Loucy (cell line): ENCODE measurements around the gene PCCA.

ENCODE experiments used
- H2AFZ ChIP-seq: fragments of 200-600 bp; sonication (generic); 2 replicates; pipeline ENCODE4 v1.6.0; 2016; ENCODE audit warnings: antibody characterized with exemption, mild to moderate bottlenecking, low read length, moderate library complexity
- H3F3A ChIP-seq: fragments of 200-600 bp; 2 replicates; pipeline ENCODE4 v1.6.0; 2016; ENCODE audit warnings: antibody characterized with exemption, low read depth, mild to moderate bottlenecking
- H3K27me3 ChIP-seq: fragments of 200-600 bp; sonication (generic); 2 replicates; pipeline ENCODE4 v1.6.1; 2014; ENCODE audit warnings: low read length, mild to moderate bottlenecking; ENCODE audit not compliant: insufficient read depth, poor library complexity, severe bottlenecking
- H3K36me3 ChIP-seq: fragments of 200-600 bp; sonication (generic); 2 replicates; pipeline ENCODE4 v1.6.1; 2016; ENCODE audit warnings: low read length; ENCODE audit not compliant: insufficient read depth
- H3K4me1 ChIP-seq: fragments of 200-600 bp; sonication (generic); 2 replicates; pipeline ENCODE4 v1.5.1; 2014; ENCODE audit warnings: low read length, mild to moderate bottlenecking; ENCODE audit not compliant: insufficient read depth, poor library complexity, severe bottlenecking
- H3K4me2 ChIP-seq: fragments of 200-600 bp; sonication (generic); 2 replicates; pipeline ENCODE4 v1.6.0; 2014; ENCODE audit warnings: antibody characterized with exemption, low read length, low read depth, mild to moderate bottlenecking; ENCODE audit not compliant: poor library complexity, severe bottlenecking
- H3K4me3 ChIP-seq: fragments of 200-600 bp; sonication (generic); 2 replicates; pipeline ENCODE4 v1.5.1; 2014; ENCODE audit warnings: low read length, mild to moderate bottlenecking, mixed read lengths; ENCODE audit not compliant: poor library complexity, severe bottlenecking
- H3K79me2 ChIP-seq: fragments of 200-600 bp; sonication (generic); 2 replicates; pipeline ENCODE4 v1.6.1; 2014; ENCODE audit warnings: low read length; ENCODE audit not compliant: insufficient read depth
- H3K9ac ChIP-seq: fragments of 200-600 bp; sonication (generic); 2 replicates; pipeline ENCODE4 v1.6.0; 2014; ENCODE audit warnings: mild to moderate bottlenecking, low read depth, low read length, moderate library complexity; ENCODE audit not compliant: poor library complexity, severe bottlenecking
- H3K9me2 ChIP-seq: fragments of 200-600 bp; sonication (generic); replicated peaks from 2 replicates; pipeline ENCODE4 v1.6.1; 2016; ENCODE audit warnings: low read depth, low read length, mixed read lengths
- H3K9me3 ChIP-seq: fragments of 200-600 bp; sonication (generic); 2 replicates; pipeline ENCODE4 v1.6.1; 2014; ENCODE audit warnings: mild to moderate bottlenecking, antibody characterized with exemption, low read length, low read depth; ENCODE audit not compliant: insufficient read depth
- H4K20me1 ChIP-seq: fragments of 200-600 bp; sonication (generic); 2 replicates; pipeline ENCODE4 v1.6.0; 2014; ENCODE audit warnings: antibody characterized with exemption, low read length, mild to moderate bottlenecking; ENCODE audit not compliant: insufficient read depth, poor library complexity, severe bottlenecking
- EZH2phosphoT487 ChIP-seq: fragments of 200-600 bp; IDR thresholded peaks from 2 replicates; pipeline ENCODE4 v1.6.1; 2018; ENCODE audit warnings: antibody characterized with exemption, mild to moderate bottlenecking, moderate library complexity, borderline replicate concordance
- TF ChIP-seq, protein P1 (sequence below): fragments of 200-600 bp; sonication (generic); conservative IDR thresholded peaks from 2 replicates; pipeline ENCODE4 v1.5.1; 2014; ENCODE audit warnings: mild to moderate bottlenecking, antibody characterized with exemption, low read length

Gene PCCA

DNA sequence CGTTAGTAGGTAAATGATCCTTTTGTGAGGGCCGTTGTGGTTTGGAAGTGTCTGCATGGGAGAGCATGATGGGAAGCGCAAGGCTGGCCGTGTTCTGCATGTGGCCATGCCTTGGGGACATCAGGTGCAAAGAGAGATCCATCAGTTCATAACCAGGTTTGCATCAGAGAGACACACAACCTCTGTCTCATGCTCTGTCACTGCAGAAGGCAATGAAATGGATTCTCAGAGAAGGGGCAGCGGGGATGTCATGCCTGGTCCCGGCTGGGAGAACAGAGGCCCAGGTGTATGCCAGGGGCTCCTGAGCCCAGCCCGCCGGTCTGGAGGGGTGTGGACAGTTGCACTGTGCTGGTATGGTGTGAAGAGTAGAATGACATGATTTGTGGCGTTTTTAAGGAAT is 439.5 kb downstream of the PCCA start:
- Histone ChIP-seq H3K4me2 (no peak overlapping the region), H3K79me2 (no peaks in the 10 kb centered on the region), H3F3A (no peaks in the 10 kb centered on the region), H3K4me3 (no peak overlapping the region), H3K9ac (no peak overlapping the region), H3K27me3 (no peaks in the 10 kb centered on the region), H4K20me1 (peaks cover 3% of the 10 kb centered on the region), H3K4me1 (no peaks in the 10 kb centered on the region), H3K36me3 (no peaks in the 10 kb centered on the region; the same call in 1 of the 2 replicates), H2AFZ (no peak overlapping the region), H3K9me2 (no peaks in the 10 kb centered on the region), H3K9me3 (no peaks in the 10 kb centered on the region)
- no peak for TF ChIP-seq EZH2phosphoT487
- TF ChIP-seq, protein P1, sequence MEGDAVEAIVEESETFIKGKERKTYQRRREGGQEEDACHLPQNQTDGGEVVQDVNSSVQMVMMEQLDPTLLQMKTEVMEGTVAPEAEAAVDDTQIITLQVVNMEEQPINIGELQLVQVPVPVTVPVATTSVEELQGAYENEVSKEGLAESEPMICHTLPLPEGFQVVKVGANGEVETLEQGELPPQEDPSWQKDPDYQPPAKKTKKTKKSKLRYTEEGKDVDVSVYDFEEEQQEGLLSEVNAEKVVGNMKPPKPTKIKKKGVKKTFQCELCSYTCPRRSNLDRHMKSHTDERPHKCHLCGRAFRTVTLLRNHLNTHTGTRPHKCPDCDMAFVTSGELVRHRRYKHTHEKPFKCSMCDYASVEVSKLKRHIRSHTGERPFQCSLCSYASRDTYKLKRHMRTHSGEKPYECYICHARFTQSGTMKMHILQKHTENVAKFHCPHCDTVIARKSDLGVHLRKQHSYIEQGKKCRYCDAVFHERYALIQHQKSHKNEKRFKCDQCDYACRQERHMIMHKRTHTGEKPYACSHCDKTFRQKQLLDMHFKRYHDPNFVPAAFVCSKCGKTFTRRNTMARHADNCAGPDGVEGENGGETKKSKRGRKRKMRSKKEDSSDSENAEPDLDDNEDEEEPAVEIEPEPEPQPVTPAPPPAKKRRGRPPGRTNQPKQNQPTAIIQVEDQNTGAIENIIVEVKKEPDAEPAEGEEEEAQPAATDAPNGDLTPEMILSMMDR = no peak

DNA sequence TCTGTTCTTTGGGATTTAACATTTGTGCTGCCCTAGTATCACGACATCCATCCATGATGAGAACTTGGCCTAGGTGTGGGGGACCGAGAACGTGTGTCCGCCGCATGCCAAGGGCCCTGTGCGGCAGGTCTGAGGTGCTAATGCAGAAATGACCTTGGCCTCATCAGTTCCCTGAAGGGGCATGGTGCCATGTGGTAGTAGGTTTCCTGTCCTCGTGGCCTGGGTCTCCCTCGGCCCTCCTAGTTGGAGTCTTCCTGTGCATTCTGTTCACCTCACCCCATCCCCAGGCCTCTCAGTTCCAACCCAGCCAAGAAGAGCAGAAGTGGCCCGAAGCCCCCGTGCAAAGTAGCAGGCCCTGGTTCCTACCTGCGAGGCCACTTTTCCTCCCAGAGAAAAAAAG is 439.9 kb downstream of the PCCA start:
- H3K79me2 ChIP-seq = no peaks in the 10 kb centered on the region
- no peaks in the 10 kb centered on the region; the same call in 1 of the 2 replicates for H3K36me3 ChIP-seq
- no peak overlapping the region for H3K9ac ChIP-seq
- H4K20me1 ChIP-seq = no peaks in the 10 kb centered on the region
- H3K4me3 ChIP-seq = no peak overlapping the region
- no peak for TF ChIP-seq EZH2phosphoT487
- TF ChIP-seq, protein P1 = no peak
- no peaks in the 10 kb centered on the region for H3K9me3 ChIP-seq
- no peaks in the 10 kb centered on the region for H3K27me3 ChIP-seq
- no peaks in the 10 kb centered on the region for H3K9me2 ChIP-seq
- H2AFZ ChIP-seq = no peak overlapping the region
- no peaks in the 10 kb centered on the region for H3K4me1 ChIP-seq
- H3K4me2 ChIP-seq = no peak overlapping the region
- H3F3A ChIP-seq = no peaks in the 10 kb centered on the region

DNA sequence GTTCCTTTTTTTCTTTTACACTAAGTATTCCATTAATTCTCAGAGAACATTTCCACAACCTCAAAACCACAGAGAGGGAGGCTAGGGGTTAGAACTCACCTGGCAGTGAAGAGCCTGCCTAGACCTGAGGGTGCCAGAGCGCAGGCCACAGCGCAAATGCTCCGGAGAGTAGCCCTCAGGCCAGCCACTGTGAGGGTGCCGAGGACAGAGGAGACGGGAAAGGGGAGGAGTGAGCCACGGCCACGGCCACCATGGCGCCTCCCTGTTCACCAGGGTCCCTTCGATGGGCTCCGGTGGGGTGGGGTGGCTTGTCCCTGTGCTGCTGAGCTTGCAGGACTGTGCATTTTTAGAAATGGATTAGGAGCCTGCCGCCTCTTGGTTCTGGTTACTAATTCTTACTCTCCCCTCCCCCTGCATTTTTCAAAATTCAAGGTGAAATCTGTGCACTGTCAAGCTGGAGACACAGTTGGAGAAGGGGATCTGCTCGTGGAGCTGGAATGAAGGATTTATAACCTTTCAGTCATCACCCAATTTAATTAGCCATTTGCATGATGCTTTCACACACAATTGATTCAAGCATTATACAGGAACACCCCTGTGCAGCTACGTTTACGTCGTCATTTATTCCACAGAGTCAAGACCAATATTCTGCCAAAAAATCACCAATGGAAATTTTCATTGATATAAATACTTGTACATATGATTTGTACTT is 440.9 kb downstream of the PCCA start:
- no peak overlapping the region for H2AFZ ChIP-seq
- no peak overlapping the region for H3K4me2 ChIP-seq
- no peaks in the 10 kb centered on the region for H3K4me1 ChIP-seq
- no peak for TF ChIP-seq EZH2phosphoT487
- TF ChIP-seq, protein P1 = no peak
- no peaks in the 10 kb centered on the region; the same call in 1 of the 2 replicates for H3K36me3 ChIP-seq
- no peaks in the 10 kb centered on the region for H3K27me3 ChIP-seq
- H3K4me3 ChIP-seq = no peak overlapping the region
- H3K9me3 ChIP-seq = no peaks in the 10 kb centered on the region
- no peaks in the 10 kb centered on the region for H3F3A ChIP-seq
- no peak overlapping the region for H3K9ac ChIP-seq
- no peaks in the 10 kb centered on the region for H3K79me2 ChIP-seq
- H4K20me1 ChIP-seq = no peaks in the 10 kb centered on the region
- no peaks in the 10 kb centered on the region for H3K9me2 ChIP-seq
